ENCODE measurements around the gene ESX1.

DNA sequence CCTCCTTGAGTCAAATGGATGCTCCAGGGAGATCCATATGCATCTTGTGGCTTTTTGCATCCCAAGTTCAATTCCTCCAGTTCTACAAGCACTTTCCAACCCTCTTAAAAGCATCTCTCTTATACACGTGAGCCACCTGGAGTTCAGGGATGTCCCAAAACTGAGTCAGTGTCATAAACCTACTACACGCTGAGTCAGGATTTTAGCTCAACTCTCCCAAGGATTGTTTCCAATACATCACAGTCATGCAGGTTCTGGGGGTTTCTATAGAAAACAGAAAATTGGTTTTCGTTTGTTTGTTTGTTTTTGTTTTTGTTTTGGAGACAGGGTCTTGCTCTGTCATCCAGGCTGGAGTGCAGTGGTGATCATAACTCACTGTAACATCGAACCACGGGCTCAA is 25.9 kb upstream of the ESX1 start:
- TF ChIP-seq, protein P1, sequence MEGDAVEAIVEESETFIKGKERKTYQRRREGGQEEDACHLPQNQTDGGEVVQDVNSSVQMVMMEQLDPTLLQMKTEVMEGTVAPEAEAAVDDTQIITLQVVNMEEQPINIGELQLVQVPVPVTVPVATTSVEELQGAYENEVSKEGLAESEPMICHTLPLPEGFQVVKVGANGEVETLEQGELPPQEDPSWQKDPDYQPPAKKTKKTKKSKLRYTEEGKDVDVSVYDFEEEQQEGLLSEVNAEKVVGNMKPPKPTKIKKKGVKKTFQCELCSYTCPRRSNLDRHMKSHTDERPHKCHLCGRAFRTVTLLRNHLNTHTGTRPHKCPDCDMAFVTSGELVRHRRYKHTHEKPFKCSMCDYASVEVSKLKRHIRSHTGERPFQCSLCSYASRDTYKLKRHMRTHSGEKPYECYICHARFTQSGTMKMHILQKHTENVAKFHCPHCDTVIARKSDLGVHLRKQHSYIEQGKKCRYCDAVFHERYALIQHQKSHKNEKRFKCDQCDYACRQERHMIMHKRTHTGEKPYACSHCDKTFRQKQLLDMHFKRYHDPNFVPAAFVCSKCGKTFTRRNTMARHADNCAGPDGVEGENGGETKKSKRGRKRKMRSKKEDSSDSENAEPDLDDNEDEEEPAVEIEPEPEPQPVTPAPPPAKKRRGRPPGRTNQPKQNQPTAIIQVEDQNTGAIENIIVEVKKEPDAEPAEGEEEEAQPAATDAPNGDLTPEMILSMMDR (IDR thresholded peaks at IDR 0.05), result no peak
- no peak for TF ChIP-seq RAD21 (IDR thresholded peaks at IDR 0.05; ENCODE audit: low read length)
- TF ChIP-seq, protein P2, sequence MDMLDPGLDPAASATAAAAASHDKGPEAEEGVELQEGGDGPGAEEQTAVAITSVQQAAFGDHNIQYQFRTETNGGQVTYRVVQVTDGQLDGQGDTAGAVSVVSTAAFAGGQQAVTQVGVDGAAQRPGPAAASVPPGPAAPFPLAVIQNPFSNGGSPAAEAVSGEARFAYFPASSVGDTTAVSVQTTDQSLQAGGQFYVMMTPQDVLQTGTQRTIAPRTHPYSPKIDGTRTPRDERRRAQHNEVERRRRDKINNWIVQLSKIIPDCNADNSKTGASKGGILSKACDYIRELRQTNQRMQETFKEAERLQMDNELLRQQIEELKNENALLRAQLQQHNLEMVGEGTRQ (IDR thresholded peaks at IDR 0.05; ENCODE audit: borderline replicate concordance, low read depth, low read length), result no peak
- no peak for TF ChIP-seq EZH2phosphoT487 (IDR thresholded peaks at IDR 0.05; ENCODE audit: borderline replicate concordance, low read depth)
- no peak for TF ChIP-seq NFIC (IDR thresholded peaks at IDR 0.05; ENCODE audit: borderline replicate concordance)

All from SK-N-SH (cell line).